Nephron (organoid): Measurements from ENCODE around the gene ARHGAP27.

Experiments used
- H3K27ac Mint-ChIP-seq, 3 experiments: 2 replicates each; pipeline ENCODE4 v1.8.0; 2020; ENCODE audit warnings: mixed read lengths in 3 of 3, mild to moderate bottlenecking in 2 of 3, moderate library complexity in 1 of 3
- H3K27me3 Mint-ChIP-seq: 2 replicates; pipeline ENCODE4 v1.8.0; 2021; ENCODE audit warnings: low read depth, mild to moderate bottlenecking, moderate library complexity, mixed read lengths
- H3K36me3 Mint-ChIP-seq: 2 replicates; pipeline ENCODE4 v1.8.0; 2020; ENCODE audit warnings: low read depth, mixed read lengths
- H3K4me1 Mint-ChIP-seq: 2 replicates; pipeline ENCODE4 v1.8.0; 2020; ENCODE audit warnings: mixed read lengths
- H3K4me3 Mint-ChIP-seq, 3 experiments: 2 replicates each; pipeline ENCODE4 v1.8.0; 2020; ENCODE audit warnings: mild to moderate bottlenecking in 3 of 3, mixed read lengths in 3 of 3, moderate library complexity in 2 of 3
- H3K9me3 Mint-ChIP-seq: 2 replicates; pipeline ENCODE4 v1.8.0; 2020; ENCODE audit warnings: mixed read lengths
- TF ChIP-seq, protein P1 (sequence below), 3 experiments: fragments of 200-600 bp; sonication (generic); IDR thresholded peaks; one replicate each; pipeline ENCODE4 v1.5.0; 2021; ENCODE audit warnings: antibody characterized with exemption in 3 of 3; ENCODE audit not compliant: unreplicated experiment in 3 of 3

The ARHGAP27 gene

DNA sequence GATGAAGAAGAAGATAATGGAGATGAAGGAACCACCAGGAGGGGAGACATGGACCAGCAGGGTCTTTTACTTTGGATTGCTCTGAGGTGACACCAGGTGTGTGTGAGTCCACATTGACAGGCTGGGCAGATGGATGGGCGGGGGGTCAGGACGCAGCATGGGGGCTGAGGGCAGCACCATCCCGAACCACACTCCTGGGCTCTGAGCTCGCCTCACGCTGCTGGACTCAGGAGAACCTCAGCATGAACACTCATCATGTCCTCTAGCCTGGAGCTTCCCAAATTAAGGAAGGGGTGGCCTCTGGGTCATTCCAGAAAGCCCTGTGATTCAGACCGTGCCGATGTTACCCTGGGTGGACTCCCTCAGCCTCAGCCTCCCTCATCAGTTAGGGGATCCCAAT is 65.5 kb downstream of the ARHGAP27 start:
- Mint-ChIP-seq H3K4me3 (no peak overlapping the region), H3K27ac (no peak overlapping the region), H3K4me1 (peaks cover 15% of the 10 kb centered on the region), H3K36me3 (no peaks in the 10 kb centered on the region), H3K9me3 (peaks cover 7% of the 10 kb centered on the region), H3K27me3 (peaks cover 42% of the 10 kb centered on the region)
- TF ChIP-seq, protein P1, sequence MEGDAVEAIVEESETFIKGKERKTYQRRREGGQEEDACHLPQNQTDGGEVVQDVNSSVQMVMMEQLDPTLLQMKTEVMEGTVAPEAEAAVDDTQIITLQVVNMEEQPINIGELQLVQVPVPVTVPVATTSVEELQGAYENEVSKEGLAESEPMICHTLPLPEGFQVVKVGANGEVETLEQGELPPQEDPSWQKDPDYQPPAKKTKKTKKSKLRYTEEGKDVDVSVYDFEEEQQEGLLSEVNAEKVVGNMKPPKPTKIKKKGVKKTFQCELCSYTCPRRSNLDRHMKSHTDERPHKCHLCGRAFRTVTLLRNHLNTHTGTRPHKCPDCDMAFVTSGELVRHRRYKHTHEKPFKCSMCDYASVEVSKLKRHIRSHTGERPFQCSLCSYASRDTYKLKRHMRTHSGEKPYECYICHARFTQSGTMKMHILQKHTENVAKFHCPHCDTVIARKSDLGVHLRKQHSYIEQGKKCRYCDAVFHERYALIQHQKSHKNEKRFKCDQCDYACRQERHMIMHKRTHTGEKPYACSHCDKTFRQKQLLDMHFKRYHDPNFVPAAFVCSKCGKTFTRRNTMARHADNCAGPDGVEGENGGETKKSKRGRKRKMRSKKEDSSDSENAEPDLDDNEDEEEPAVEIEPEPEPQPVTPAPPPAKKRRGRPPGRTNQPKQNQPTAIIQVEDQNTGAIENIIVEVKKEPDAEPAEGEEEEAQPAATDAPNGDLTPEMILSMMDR (IDR thresholded peaks at IDR 0.05; ENCODE audit: unreplicated experiment in 3 of 3): no peak

DNA sequence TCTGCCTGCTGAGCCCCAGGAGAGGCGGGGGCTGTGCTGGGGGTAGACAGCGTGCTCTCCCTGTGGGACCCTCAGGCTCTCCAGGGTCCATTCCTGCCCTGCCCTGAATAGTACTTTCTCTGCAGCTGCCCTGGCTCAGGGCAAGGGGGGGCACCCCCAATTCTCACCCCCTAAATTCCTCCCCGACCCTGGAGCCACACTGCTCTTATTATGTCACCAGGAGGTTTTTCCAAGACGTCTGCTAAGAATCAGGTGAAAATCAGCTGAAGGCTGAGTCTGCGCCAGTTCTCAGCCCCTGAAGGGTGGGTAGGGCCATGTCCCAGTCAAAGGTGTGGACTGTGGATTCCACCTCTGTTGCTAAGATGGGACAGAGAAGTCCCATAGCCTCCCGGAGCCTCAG is 66.0 kb downstream of the ARHGAP27 start:
- Mint-ChIP-seq H3K4me1 (peaks cover 10% of the 10 kb centered on the region), H3K27me3 (peaks cover 40% of the 10 kb centered on the region), H3K27ac (no peak overlapping the region), H3K36me3 (no peaks in the 10 kb centered on the region), H3K9me3 (peaks cover 7% of the 10 kb centered on the region), H3K4me3 (no peak overlapping the region)
- TF ChIP-seq, protein P1 (IDR thresholded peaks at IDR 0.05; ENCODE audit: unreplicated experiment in 3 of 3): no peak

DNA sequence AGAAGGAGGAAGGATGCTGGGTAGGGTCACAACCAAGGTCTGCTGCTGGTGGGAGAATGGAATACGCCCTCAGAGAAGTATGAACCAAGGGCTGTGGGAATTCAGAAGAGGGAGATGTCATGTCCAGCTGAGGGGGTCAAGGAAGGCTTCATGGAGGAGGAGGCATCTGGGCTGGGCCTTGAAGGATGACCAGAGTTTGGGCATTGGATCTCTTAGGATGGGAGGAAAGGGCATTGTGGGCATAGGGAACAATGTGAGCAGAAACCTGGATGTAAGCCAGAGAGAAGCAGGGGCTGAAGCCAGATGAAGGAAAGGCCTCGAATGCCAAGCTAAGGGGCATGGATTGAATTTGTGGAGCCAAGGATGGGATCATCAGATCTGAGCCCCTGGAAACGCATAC is 66.6 kb downstream of the ARHGAP27 start:
- no peaks in the 10 kb centered on the region for H3K36me3 Mint-ChIP-seq
- TF ChIP-seq, protein P1 (IDR thresholded peaks at IDR 0.05; ENCODE audit: unreplicated experiment in 3 of 3): no peak
- no peak overlapping the region for H3K27ac Mint-ChIP-seq
- peaks cover 41% of the 10 kb centered on the region for H3K27me3 Mint-ChIP-seq
- no peak overlapping the region for H3K4me3 Mint-ChIP-seq
- peaks cover 7% of the 10 kb centered on the region for H3K9me3 Mint-ChIP-seq
- H3K4me1 Mint-ChIP-seq: peaks cover 5% of the 10 kb centered on the region

DNA sequence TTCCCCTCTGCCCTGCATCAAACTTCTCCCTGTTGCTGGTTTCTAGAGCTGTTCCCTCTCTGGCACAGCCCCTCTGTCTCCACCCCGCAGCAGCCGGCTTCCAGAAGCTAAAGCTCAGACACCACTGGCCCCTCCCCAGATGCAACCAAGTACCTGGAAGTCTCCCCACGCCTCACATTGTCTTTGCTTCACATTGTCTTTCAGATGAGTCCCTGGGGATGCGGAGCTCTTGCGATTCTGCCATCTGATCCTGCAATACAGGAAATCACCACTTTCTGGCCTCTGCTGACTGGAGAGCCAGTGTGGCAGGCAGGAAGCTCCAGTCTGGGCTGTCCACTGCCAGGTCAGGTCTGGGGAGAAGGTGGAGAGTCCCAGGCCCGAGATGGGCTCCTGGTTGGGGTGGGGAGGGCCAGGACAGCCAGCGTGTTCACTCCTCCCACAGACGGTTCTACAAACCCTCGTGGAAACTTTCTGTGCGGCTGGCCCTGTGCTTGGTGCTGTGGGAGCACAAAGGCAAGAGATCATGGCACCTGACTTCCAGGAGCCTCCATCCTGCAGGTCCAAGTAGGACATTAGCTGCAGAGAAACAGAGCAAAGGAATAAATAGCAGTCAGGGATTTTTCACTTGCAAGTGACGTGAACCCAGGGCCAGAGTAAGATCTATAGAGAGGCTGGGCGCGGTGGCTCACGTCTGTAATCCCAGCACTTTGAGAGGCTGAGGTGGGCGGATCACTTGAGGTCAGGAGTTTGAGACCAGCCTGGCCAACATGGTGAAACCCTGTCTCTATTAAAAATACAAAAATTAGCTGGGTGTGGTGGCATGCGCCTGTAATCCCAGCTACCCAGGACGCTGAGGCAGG is 67.9 kb downstream of the ARHGAP27 start:
- TF ChIP-seq, protein P1 (IDR thresholded peaks at IDR 0.05; ENCODE audit: unreplicated experiment in 3 of 3): no peak

DNA sequence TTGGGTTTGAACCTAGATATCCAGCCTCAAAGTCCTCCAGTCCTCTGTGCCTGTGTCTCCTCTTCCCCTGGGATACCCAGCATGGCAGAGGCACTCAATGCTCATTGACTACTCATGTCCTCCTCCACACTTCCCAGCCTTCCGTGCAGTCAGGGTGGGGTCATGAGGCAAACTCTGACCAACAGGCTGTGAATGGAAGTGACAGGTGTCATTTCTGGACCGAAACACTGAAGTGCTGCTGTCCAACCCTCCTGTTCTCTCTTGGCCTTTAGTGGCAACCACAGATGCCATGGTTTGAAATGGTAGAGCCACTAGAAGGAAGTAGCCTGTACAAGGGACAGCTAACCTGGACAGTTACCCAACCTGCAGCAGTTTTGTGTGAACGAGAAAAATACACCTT is 69.2 kb downstream of the ARHGAP27 start:
- H3K27ac Mint-ChIP-seq: no peak overlapping the region
- H3K9me3 Mint-ChIP-seq: peaks cover 7% of the 10 kb centered on the region
- H3K4me1 Mint-ChIP-seq: no peaks in the 10 kb centered on the region
- H3K27me3 Mint-ChIP-seq: peaks cover 41% of the 10 kb centered on the region
- H3K4me3 Mint-ChIP-seq: no peak overlapping the region
- TF ChIP-seq, protein P1 (IDR thresholded peaks at IDR 0.05; ENCODE audit: unreplicated experiment in 3 of 3): no peak
- H3K36me3 Mint-ChIP-seq: no peaks in the 10 kb centered on the region

More for the DNA sequence above, 67.9 kb downstream of the ARHGAP27 start:
- Mint-ChIP-seq H3K27ac (no peak overlapping the region), H3K4me1 (no peaks in the 10 kb centered on the region), H3K27me3 (peaks cover 41% of the 10 kb centered on the region), H3K4me3 (no peak overlapping the region), H3K9me3 (peaks cover 7% of the 10 kb centered on the region), H3K36me3 (no peaks in the 10 kb centered on the region)

DNA sequence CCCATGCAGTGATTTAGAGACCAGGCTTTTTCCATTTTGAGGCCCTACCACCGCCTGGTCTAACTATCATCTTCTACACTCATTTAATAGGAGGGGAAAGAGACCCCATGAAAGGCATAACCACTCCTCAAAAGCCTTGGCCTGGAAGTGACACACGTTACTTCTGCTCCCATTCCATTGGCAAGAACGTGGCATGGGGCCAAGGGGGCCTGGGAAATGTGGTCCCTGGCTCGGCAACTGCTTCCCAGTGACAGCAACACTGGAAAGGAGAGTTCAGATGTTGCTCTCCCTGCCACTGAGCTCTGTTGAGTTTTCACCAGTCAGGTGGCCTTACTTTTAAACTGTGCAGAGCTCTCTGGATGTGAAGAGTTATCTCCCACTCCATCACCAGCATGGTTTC is 70.7 kb downstream of the ARHGAP27 start:
- no peaks in the 10 kb centered on the region for H3K36me3 Mint-ChIP-seq
- H3K9me3 Mint-ChIP-seq: peaks cover 7% of the 10 kb centered on the region
- H3K4me1 Mint-ChIP-seq: no peaks in the 10 kb centered on the region
- H3K4me3 Mint-ChIP-seq: no peak overlapping the region
- H3K27ac Mint-ChIP-seq: no peak overlapping the region
- H3K27me3 Mint-ChIP-seq: peaks cover 45% of the 10 kb centered on the region
- TF ChIP-seq, protein P1 (IDR thresholded peaks at IDR 0.05; ENCODE audit: unreplicated experiment in 3 of 3): no peak
